NCI-H1694 (cell line): Measurements from ENCODE around the gene GDF11.

Source experiments
- DNase-seq: peaks from one replicate; lab custom pipeline; 2025; lab: John Stamatoyannopoulos, UW

GDF11 gene

GRCh38 chr12:55723516-55724225, 19.3 kb upstream of the GDF11 start:
- DNase-seq: no peak

- peak; percentile 22 for DNase-seq
Measured at GRCh38 chr12:55724226-55724939, 18.5 kb upstream of the GDF11 start.

- DNase-seq: no peak
Measured at GRCh38 chr12:55724940-55725309, 18.0 kb upstream of the GDF11 start.

- no peak for DNase-seq
Measured at GRCh38 chr12:55725556-55725955, 17.4 kb upstream of the GDF11 start.

- DNase-seq: no peak
Measured at GRCh38 chr12:55726971-55727370, 16.0 kb upstream of the GDF11 start.

- DNase-seq: no peak
Measured at GRCh38 chr12:55727643-55728185, 15.2 kb upstream of the GDF11 start.

GRCh38 chr12:55728186-55728938, 14.6 kb upstream of the GDF11 start:
- no peak for DNase-seq

- DNase-seq: peak; percentile 83
Measured at GRCh38 chr12:55728939-55729818, 13.7 kb upstream of the GDF11 start, which contains the start of gene CD63. Gene CD63, minus strand, starts transcription at chr12:55729009. Its CDS starts 668 bp downstream, at chr12:55728341.

GRCh38 chr12:55729819-55730818, 12.8 kb upstream of the GDF11 start:
- no peak for DNase-seq

GRCh38 chr12:55732288-55732687, 10.6 kb upstream of the GDF11 start:
- no peak for DNase-seq

- no peak for DNase-seq
Measured at GRCh38 chr12:55733021-55733555, 9.8 kb upstream of the GDF11 start.

- DNase-seq: no peak
Measured at GRCh38 chr12:55733858-55734257, 9.1 kb upstream of the GDF11 start.

GRCh38 chr12:55734595-55734994, 8.3 kb upstream of the GDF11 start:
- no peak for DNase-seq

- no peak for DNase-seq
Measured at GRCh38 chr12:55736076-55736475, 6.8 kb upstream of the GDF11 start.

GRCh38 chr12:55736780-55737580, 5.9 kb upstream of the GDF11 start:
- DNase-seq: peak; percentile 80

GRCh38 chr12:55737581-55738122, 5.3 kb upstream of the GDF11 start:
- DNase-seq: no peak

- peak; percentile 90 for DNase-seq
Measured at GRCh38 chr12:55738123-55739024, 4.5 kb upstream of the GDF11 start.

- DNase-seq: no peak
Measured at GRCh38 chr12:55739025-55739378, 3.9 kb upstream of the GDF11 start.
